GM18870 (cell line): ENCODE results near the gene FOXL2.

Source experiments
- ATAC-seq: cut with Tn5 transposase; IDR thresholded peaks from one replicate; pipeline ENCODE4 v1.9.1; 2021; ENCODE audit warnings: moderate library complexity; ENCODE audit not compliant: unreplicated experiment

Gene FOXL2

DNA sequence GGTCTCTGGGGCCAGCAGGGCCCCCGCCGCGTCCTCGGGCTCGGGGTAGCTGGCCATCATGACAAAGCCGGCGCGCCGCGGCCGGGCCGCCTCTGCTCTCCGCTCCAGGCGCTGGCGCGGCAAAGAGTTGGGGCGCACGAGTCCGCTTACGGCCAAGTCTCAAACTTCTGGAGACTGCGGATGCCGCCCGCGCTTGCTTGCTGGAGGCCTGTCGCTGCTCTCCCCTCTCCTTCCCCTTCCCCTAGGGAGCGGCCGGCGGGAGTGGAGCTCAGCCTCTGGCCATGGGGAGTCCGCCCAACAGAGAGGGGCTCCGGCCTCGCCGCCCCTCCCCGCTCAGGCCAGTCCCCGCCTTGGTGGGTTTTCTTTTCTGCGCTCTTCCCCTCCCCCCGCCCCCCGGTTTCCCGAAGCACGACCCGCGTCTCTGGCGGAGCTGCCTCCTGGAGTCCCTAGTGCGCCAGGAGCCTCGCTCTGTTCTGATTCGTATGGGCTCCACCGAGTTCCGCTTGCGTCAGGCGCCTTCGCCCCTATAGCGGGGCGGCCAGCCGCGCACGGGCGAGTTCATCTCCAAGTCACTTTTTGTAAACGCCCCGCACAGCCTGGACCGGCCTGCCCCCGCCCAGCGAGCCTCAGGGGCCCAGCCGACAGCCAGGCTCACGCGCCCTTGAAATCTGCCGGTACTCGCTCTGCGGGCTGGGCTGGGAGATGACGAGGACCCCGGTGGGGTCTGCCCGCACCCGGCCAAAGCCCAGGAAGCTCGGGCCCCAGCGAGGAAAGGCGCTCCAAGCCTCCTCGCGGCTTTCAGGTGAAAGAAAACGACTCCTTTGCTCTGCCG lies at the start of gene FOXL2, which contains the start of gene FOXL2NB:
Gene FOXL2, minus strand, starts transcription at position 475 of the 832 bp plus-strand sequence. Its CDS starts 415 bp downstream, at position 60.
Gene FOXL2NB, plus strand, starts transcription at position 555 of the 832 bp plus-strand sequence. Its CDS starts 148 bp downstream, at position 703.
- no peak for ATAC-seq

DNA sequence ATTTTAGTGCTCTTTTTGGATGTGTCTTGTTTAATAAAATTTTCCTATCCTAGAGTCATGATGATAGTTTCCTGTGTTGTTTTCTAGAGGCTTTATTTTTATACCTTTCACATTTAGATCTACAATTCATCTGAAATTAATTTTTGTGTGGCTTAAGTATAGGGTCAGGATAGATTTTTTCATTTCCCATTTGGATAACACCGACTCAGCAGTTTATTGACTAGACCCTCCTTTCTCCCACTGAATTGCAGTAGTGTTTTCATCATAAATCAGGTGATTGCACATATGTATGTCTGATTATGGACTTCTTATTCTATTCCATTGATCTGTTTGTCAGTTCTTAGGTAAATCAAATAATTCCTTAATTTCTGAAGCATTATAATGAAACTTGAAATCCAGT lies 48.8 kb upstream of the FOXL2 start:
- no peak for ATAC-seq

DNA sequence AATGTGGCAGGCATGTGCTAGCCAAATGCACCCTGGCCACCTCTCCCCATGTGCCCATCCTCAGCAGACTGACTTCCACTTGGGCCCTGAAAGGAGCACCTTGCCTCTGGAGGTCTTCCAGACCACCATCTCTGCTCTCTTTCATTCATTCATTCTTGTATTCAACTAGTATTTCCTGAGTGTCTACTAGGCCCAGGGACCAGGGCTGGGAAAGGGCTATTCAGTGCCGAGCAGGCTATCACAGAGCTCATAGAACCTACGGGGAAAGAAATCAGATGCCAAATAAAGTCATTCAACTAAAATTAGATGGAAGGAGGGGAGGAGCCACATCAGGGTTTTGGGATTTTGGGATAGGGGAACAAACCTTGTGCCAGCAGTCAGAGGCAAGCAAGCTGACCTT lies 40.2 kb upstream of the FOXL2 start:
- no peak for ATAC-seq

DNA sequence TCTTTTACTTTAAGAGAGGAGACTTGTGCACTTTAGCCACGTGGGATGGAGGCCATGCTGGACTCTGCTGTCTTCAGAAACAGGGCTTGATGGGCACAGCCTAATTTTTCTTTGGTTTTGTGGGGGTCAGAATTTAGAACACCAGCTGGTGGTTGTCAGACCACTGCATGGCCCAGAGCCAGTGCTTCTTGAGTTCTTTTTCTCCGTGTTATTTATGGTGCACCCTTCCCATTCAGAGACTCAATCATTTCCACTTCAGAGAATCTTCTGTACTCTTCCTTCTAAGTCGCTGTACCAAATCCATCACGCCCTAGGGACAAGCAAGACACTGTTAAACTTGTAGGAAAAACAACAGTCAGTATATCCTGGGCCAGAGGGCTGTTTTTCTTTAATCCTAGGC lies 39.0 kb upstream of the FOXL2 start:
- ATAC-seq: no peak

DNA sequence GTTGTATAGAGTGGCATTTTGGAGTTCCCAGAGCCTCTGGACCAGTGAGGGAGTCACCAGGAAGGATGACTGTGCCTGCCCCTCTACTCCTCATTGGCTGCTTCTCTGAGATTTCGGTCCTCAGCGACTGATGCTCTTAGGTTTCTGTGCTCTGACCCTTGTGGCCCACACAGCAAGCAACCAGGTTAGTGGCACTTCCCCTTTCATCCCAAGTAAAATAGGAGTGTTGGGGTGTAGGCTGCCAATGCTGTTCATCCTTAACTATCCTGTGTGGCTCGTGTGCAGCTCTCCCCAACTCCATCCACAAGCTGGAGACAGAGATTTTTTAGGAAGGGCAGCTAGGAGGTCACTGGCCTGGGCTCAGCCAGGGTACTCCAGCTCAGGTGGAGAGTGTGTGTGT lies 37.9 kb upstream of the FOXL2 start:
- ATAC-seq: no peak

DNA sequence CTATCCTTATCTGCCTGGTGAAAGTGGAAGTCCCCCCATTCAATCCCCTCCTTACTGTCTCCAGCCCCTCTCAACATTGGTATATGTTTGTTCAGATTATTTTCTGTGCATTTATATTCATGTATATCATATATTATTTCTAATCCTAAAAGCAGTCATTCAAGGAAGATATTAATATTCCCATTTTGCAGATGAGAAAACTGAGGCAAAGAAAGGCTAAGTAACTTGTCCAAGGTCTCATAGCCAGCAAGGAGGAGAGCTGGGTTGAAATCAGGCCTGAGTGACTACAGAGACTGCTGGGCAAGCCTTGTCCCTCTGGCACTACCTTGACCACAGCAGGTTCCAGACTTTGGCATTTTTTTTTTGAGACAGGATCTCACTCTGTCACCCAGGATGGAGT lies 29.1 kb upstream of the FOXL2 start:
- no peak for ATAC-seq

DNA sequence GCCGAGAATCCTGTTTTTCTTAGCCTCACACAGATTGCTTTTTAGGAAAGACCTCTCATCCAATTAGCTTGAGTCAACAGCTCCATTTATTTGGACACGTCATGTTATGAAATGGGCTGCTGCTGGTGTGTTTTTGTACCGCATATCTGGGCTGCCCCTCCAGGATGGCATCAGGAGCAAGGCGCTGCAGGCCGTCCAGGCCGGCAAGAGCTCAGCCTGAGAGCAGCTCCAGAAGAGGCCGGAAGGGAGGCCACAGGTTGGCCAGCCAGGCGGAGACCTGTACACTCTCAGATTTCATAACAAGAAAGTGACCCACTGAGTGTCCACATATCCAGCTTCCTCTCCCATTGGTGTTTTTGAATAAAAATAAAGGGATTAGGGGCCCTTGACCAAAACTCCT lies 28.4 kb upstream of the FOXL2 start:
- ATAC-seq: no peak

DNA sequence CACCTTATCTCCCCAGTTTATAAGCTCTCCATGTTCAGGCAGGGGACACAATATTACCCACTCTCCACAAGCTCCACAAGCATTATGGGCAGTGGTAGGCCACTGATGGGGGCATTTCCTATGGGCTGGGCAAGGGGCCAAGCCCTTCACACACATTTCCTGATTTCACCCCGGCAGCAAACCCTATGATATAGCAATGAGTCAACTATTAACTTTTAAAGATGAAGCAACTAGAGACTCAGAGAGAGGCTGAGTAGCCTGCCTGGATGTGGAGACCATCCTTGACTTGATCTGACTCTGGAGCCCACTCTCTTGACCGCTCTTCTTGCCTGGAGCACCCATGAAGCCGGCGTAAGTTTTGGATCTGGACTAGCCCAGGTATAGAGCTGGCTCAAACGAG lies 27.5 kb upstream of the FOXL2 start:
- no peak for ATAC-seq

DNA sequence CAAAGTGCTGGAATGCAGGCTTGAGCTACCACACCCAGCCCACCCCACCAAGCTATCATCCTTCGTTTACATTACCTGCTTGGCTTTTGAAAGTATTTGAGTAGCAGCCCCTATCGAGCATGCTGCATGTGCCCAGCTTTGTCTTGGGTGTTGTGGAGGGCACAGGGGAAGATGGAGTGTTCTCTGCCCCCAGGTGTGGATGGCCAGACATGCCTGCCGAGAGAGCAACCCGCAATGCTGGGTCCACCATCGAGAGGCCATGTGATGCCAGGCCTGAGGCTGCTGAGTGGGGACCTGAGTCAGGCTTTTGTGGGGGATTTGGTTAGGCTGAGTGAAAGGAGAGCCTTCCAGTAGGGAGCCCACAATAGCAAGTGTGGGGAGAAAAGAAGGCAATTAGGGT lies 26.0 kb upstream of the FOXL2 start:
- no peak for ATAC-seq

DNA sequence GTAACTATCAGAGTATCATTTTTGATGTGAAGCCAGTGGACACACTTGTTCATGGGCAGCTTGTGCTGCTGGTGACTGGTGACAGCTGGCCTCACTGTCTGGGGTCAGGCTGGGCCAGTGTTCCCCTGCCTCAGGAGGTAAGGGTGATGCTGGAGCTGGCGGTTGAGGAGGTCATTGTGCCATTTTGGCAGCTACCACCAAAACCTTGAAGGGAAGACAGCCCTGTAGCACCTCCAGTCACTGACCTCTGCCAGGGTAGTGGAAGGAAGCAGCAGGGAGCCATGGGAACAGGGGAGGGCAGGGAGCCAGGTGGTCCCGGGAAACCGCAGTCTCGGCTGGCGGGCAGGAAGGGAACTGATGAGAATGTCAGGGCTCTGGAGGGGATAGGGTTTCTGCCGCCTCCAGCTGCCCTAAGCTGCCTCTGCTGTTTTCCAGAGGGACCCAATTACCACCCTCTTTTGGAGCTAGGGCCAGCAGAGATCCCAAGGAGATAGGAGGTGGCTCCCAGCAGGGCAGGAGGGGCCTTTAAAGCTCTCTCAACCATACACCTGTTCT lies 24.9 kb upstream of the FOXL2 start:
- ATAC-seq: no peak

DNA sequence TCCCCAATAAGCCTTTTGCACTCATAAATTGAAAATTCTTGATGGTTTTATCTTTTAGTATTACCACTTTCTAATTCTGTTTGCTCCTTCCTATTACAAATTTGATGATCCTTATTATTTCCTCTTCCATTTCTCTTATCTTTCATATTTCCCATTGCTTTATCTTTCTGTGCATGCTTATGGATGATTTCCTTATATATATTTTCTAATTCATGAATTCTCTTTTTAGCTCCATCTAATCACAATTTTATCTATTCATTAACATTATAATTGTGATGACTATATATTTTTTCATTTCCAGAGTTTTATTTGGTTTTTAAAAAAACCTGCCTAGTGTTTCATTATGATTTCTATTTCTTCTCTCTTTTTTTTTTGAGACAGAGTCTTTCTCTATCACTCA lies 18.0 kb upstream of the FOXL2 start:
- ATAC-seq: no peak

DNA sequence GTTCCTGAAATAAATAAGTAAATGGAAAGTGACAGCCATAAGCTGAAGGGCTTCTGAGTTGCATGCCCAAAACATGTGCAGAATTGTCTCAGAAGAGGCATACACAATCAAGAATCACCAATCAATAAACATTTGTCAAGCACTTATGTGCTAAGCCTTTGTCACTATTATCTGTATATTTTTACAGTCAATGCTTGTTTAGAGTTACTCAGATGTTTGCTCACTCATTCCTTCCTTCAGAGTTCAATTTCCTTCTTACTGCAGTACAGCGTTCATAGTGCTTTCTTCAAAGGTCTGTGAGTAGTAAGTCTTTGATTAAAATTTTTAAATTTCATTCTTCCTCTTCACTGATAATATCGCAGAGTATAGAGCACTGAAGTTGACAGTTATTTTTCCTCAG lies 17.3 kb upstream of the FOXL2 start:
- ATAC-seq: no peak

DNA sequence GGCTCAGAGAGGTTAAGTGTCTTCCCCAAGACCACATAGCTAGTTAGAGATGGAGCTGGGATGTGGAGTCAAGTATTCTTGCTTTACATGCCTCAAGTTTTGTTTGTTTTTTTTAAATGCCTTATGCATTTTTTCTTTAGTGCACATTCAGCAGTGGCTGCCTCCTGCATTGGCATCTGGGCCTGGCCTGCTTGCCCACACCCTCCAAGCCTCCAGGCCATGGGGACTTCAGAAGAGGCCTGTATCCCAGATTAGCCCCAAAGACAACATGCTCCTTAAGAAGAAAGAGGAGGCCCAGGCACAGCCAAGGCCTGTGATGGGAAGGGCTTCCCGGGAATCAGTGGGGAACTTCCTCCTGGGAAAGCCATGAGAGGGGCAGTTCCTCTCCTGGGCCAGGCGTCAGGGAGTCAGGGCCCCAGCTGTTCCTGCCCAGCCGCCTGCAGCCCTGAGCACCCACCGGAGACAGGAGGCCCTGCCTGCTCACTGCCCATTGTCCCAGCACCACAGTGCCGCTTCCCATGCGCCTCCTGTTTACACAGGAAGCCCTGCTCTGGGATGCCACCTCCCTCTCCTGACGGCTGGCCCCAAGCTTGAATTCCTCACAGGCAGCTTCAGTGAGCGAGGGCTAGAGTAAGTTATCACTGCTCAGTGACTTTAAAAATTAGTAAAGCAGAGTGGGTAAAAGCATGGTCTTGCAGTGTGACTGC lies 16.1 kb upstream of the FOXL2 start:
- ATAC-seq: no peak

DNA sequence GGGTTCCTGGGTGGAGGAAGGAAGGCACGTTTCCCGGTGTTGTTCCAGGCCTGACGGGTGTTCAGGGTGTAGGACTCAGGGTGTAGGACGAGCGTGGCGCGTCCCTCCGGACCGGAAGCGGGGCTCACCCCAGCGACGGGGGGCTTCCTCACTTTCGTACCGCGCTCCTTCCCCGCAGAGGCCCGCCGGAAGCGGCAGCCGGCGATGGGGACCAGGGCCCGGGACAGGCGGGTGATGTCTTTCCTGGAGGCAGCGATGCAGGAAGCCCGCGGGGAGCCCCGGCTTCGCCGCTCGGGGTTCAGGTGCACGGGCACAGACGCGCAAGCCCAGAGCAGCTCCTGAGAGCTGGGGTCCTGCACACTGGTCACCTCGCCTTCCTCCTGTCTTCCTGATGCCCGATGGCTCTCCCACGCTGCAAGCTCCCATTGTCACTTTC lies 13.5 kb upstream of the FOXL2 start:
- no peak for ATAC-seq

DNA sequence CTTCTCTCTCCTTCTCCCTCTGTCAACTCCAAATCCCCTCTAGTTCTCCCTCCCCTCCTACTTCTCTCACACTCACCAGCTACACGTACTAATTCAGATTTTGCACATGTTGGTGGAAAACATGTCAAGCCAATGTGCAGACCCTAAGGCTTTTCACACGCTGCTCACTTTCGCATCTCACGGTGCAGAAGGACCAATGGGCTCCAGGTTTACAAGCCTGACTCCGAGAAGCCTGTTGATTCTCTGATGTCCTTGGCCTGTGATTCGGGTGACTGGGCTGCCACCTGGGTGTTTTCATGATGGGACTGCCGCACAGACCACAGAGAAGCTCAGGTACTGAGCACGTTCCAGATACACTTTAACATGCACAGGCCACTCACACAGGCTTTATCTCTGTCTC lies 3.8 kb upstream of the FOXL2 start:
- ATAC-seq: no peak

DNA sequence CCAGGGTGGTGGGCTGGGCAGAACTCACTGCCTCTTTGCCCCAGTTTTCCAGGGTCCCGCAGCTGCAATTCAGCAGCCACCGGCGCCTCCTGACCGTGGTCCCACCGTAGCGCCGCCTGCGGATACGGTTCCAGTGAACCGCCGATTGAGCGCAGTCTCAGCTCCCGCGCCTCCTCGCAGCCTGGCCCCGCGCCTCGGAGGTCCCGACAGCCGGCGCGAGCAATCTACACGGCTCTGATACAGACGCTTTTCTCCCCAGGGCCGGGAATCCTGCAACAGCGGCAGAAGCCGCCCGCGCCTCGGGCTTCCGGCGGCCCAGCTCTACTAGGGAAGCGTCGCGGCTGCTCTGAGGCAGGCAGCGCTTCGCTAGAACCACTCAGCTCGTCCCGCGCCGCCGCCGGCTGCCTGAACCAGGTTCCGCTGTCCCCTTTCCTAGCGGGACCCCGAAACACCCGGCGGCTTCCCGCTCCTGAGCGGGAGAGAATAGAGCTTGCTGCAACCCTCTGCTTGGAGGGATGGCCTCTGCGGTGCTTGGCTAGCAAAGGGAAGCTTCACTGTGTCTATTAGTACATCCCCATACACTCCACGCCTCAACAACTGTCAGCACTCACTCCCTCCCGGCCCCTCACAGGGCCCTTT lies 3.2 kb upstream of the FOXL2 start:
- ATAC-seq: no peak

DNA sequence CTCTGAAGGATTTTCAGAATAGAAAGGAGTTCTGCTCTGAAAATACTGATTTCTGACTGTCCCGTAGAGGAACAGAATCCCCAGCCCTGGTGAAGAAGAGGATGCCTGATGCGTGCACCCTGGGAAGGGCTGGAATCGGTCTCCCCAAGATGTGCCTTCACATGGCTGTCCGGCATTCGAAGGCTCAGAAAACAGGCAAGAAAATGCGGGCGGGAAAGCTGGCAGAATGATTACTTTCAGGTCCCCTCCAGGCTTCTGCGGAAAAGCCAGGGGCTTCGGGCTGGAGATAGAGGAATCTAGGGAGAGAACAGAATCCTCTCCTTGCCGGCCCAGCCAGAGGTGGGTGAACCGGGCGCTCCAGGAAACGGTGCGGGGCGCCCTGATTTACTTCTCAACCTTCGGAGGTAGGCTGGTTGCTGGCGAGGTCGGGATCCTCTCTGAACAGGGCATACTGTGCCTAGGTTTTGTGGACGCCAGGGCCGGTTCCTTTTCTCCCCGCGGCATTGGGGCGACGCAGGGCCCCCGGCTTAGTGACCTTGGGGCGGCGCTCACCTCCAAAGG lies 2.6 kb upstream of the FOXL2 start:
- no peak for ATAC-seq

DNA sequence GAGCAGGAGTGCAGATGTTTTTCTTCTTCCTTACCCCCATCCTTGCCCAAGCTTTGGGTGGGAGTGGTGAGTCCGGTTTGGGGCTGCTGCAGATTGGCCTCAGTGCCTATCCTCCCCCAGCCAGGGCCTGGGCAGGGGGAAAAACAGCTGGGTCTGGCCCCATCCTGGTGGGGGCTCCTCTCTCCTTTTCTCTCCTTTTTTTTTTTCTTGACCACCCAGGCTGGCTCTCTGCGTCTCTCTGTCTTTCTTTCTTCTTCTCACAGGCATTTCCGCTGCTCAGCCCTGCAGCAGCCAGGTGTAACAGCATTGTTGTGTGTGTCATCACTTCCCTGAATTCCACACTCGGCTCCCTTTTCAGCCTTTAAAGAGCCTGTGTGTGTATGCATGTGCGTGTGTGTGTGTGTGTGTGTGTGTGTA lies 2.1 kb upstream of the FOXL2 start:
- ATAC-seq: no peak

DNA sequence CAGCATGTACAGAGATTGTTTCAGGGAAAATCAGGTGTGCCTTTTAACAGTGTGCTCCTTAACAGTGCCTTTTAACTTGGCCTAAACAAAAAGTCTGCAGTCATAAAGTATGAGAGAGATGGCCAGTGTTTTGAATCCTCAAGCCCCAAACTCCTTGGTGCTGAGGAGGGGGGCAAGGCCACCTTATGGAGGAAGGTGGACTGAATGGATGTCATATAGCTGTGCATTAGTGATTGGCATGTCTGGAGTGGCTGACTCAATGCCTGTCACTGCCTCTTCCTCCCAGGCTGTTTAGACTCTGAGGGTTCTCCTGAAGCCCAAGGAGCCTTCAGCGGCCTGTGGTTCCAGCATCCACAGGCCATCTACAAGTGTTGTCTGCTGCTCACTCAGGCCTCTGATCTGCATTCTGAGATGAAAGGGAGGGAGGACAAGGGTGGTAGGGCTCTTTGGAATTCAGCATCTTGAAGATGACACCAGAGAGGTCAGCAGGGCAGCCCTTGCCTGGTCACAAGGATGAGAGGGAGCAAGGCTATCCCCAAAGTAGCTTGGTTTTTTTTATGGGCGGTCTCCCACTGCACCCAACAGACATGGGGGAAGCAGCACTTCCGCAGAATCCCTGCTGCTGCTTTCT lies 1.5 kb upstream of the FOXL2 start:
- no peak for ATAC-seq

DNA sequence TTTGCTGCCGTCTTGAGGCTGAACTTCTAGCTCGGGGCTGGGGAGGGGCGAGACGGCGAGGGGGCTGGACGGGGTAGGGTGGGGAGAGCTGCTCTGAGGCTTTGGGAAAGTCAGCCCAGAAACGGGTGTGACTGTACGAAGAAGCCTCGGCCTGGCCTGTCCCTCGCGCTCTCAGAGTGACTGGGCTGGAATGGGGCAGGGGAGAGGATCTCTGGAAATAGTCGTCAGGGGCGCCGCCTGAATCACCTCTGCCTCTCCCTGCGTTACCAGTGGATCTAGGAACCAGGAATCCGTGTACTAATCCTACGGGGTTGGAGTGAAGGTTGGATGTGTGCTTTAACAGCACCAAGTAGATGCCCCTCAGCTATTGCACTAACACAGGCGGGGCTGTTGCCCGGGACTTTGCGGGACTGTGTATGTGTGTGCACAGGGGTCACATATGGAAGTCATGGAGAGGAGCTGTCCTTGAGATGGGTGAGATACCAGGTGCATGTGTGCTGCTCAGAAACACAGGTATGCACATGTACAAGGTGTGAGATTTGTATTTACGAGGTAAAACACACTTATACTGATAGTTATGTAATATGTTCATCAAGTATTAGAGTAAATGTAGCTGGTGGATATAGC lies 671 bp upstream of the FOXL2 start:
- no peak for ATAC-seq
